BE2C (cell line): Measurements from ENCODE around the gene MAP4K2.

ENCODE experiments used
- DNase-seq: peaks from one replicate; pipeline ENCODE4 v3.0.0-alpha.2; 2020
- H3K27me3 ChIP-seq: fragments of 250-450 bp; sonication (Bioruptor Pico); 2 replicates; pipeline ENCODE4 v1.5.1; 2020; ENCODE audit warnings: mild to moderate bottlenecking
- H3K36me3 ChIP-seq: fragments of 250-450 bp; sonication (Bioruptor Pico); 2 replicates; pipeline ENCODE4 v1.5.1; 2020; ENCODE audit warnings: mild to moderate bottlenecking
- H3K4me1 ChIP-seq: fragments of 250-450 bp; sonication (Bioruptor Pico); 2 replicates; pipeline ENCODE4 v1.5.1; 2020
- H3K4me3 ChIP-seq: 2 replicates; pipeline ENCODE4 v1.5.1; 2011; ENCODE audit warnings: low read depth, low read length
- H3K9me3 ChIP-seq: fragments of 250-450 bp; sonication (Bioruptor Pico); 2 replicates; pipeline ENCODE4 v1.5.1; 2020
- TF ChIP-seq, protein P1 (sequence below): IDR thresholded peaks from 2 replicates; pipeline ENCODE4 v1.5.1; 2012; ENCODE audit warnings: mild to moderate bottlenecking, low read depth, low read length

Gene MAP4K2

DNA sequence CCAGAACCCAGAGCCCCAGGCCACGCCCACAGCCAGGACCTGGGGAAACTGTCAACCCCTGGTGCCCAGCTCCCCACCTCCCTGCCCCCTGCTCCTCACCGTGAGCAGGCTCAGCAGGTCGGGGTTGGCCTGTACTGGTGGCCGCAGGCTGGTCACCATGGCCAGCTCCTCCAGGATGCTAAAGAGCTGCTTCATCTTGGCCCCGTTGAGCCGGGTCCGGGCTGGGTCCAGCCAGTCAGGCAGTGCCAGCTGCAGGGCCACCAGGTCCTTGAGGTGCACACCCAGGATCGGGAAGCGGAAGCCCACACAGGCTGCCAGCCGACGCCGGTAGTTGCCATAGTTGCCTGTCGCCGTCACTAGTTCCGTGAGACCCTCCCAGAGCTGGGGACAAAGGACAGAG, 66.4 kb downstream of the MAP4K2 start:
- Histone ChIP-seq H3K4me3 (no peak overlapping the region), H3K4me1 (no peaks in the 10 kb centered on the region), H3K27me3 (no peaks in the 10 kb centered on the region), H3K36me3 (no peaks in the 10 kb centered on the region), H3K9me3 (no peaks in the 10 kb centered on the region)
- no peak for DNase-seq
- TF ChIP-seq, protein P1, sequence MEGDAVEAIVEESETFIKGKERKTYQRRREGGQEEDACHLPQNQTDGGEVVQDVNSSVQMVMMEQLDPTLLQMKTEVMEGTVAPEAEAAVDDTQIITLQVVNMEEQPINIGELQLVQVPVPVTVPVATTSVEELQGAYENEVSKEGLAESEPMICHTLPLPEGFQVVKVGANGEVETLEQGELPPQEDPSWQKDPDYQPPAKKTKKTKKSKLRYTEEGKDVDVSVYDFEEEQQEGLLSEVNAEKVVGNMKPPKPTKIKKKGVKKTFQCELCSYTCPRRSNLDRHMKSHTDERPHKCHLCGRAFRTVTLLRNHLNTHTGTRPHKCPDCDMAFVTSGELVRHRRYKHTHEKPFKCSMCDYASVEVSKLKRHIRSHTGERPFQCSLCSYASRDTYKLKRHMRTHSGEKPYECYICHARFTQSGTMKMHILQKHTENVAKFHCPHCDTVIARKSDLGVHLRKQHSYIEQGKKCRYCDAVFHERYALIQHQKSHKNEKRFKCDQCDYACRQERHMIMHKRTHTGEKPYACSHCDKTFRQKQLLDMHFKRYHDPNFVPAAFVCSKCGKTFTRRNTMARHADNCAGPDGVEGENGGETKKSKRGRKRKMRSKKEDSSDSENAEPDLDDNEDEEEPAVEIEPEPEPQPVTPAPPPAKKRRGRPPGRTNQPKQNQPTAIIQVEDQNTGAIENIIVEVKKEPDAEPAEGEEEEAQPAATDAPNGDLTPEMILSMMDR = no peak

DNA sequence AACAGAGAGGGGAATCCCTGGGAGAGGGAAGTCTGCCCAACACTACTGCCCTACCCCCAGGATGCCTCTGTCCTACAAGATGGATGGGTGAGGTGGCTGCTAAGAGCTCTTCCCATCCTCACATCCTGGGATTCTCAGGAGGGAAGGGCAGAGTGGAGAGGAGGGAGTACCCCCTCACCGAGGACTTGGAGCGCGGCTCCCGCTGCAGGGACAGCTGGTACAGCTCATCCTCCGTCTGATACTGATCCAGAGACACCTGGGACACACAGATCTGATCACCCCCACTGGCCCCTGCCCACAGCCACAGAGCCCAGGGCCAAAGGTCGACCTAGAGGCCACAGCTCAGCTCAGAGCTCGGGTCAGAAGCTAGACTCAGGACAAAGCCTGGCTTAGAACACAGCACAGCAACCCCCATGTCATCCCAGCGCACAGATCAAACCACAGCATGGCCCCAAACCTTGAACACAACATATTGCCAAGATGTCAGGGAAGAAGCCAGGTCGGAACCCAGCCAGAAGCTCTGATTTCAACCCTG, 67.2 kb downstream of the MAP4K2 start:
- Histone ChIP-seq H3K4me3 (no peak overlapping the region), H3K9me3 (no peaks in the 10 kb centered on the region), H3K36me3 (no peaks in the 10 kb centered on the region), H3K4me1 (no peaks in the 10 kb centered on the region), H3K27me3 (no peaks in the 10 kb centered on the region)
- no peak for DNase-seq
- TF ChIP-seq, protein P1 = no peak
